K562 (cell line): ENCODE measurements around the gene EDEM2. TPM values are rescaled to one million over a fixed set of nuclear protein-coding genes. Genes with fewer than 3 reads are reported as not detected.

Experiments
- ATF1 ChIP-seq, 2 experiments: fragments of 450-650 bp in 1 of 2; IDR thresholded peaks; 2 replicates each; pipeline ENCODE4 v1.6.1; 2016; ENCODE audit warnings: missing compliant biosample characterization in 1 of 2, missing genetic modification characterization in 1 of 2
- DEAF1 ChIP-seq: fragments of 450-650 bp; formaldehyde crosslinking; IDR thresholded peaks from 2 replicates; pipeline ENCODE4 v1.4.0; 2020; ENCODE audit warnings: mild to moderate bottlenecking, moderate library complexity
- ELF1 ChIP-seq: fragments of 200-800 bp; sonication (Bioruptor generic); IDR thresholded peaks from 2 replicates; pipeline ENCODE4 v1.6.1; 2016; ENCODE audit warnings: missing genetic modification characterization, missing compliant biosample characterization
- NRF1 ChIP-seq, 2 experiments: fragments of 450-650 bp; IDR thresholded peaks in 1 of 2; conservative IDR thresholded peaks in 1 of 2; 2 replicates each; pipeline ENCODE4 v1.6.1; 2014; ENCODE audit warnings: mild to moderate bottlenecking in 2 of 2
- REST ChIP-seq, 2 experiments: fragments of 450-650 bp; formaldehyde crosslinking in 1 of 2; IDR thresholded peaks; 2 replicates each; pipeline versions ENCODE4 v1.4.0 to v1.6.1; 2014 to 2020; ENCODE audit warnings: mild to moderate bottlenecking in 2 of 2, borderline replicate concordance in 1 of 2, low read depth in 1 of 2
- SMAD3 ChIP-seq: fragments of 450-650 bp; formaldehyde crosslinking; conservative IDR thresholded peaks from 2 replicates; pipeline ENCODE4 v1.4.0; 2020; ENCODE audit warnings: mild to moderate bottlenecking
- SMARCA5 ChIP-seq: fragments of 450-650 bp; IDR thresholded peaks from 2 replicates; pipeline ENCODE4 v1.6.1; 2016
- SRF ChIP-seq, 2 experiments: fragments of 250-450, 450-650 bp in 1 of 2; sonication (Bioruptor Pico) in 1 of 2; sonication (generic) in 1 of 2; formaldehyde crosslinking; IDR thresholded peaks; 2 replicates each; pipeline versions ENCODE4 v1.5.0 to v1.5.1; 2020 to 2022; ENCODE audit warnings: mild to moderate bottlenecking in 1 of 2, missing genetic modification reagents in 1 of 2
- SRSF7 ChIP-seq: fragments of 200-400 bp; formaldehyde crosslinking; optimal IDR thresholded peaks from 2 replicates; pipeline ENCODE3; 2017; ENCODE audit warnings: mild to moderate bottlenecking, low read depth, low read length
- ZEB2 ChIP-seq: fragments of 450-650 bp; IDR thresholded peaks from 2 replicates; pipeline ENCODE4 v1.6.1; 2016
- ZNF12 ChIP-seq: sonication (generic); formaldehyde crosslinking; IDR thresholded peaks from 2 replicates; pipeline ENCODE4 v1.4.0; 2020; ENCODE audit warnings: mild to moderate bottlenecking, missing genetic modification reagents
- ZNF384 ChIP-seq: IDR thresholded peaks from 2 replicates; pipeline ENCODE4 v1.6.1; 2012; ENCODE audit warnings: low read depth, low read length, improper control_type of control experiment
- ZNF740 ChIP-seq, 3 experiments: fragments of 200-800 bp in 1 of 3; sonication (Bioruptor generic) in 1 of 3; sonication (generic) in 1 of 3; formaldehyde crosslinking in 1 of 3; IDR thresholded peaks; 2 replicates each; pipeline versions ENCODE4 v1.6.1 to v1.8.0; 2016 to 2022; ENCODE audit warnings: mild to moderate bottlenecking in 2 of 3, missing compliant biosample characterization in 2 of 3, missing genetic modification characterization in 2 of 3, missing genetic modification reagents in 1 of 3
- polyA plus RNA-seq, 8 experiments: library from polyadenylated mRNA; depleted of rRNA in 4 of 8; stranded (reverse) in 5 of 8; unstranded in 3 of 8; fragments of >200 nt; fragmentation: Nextera tagmentation in 2 of 8; fragmentation: Illumina TruSeq in 1 of 8; extraction: Ambion mirVana in 2 of 8; extraction: Trizol in 1 of 8; gene quantifications; 2 replicates each; pipeline versions ENCODE4 v1.2.1 to v1.2.3, GENCODE V29; 2011 to 2014; ENCODE audit warnings: inconsistent platforms in 1 of 8, missing spikeins in 1 of 8
- total RNA-seq, 7 experiments: library from RNA; depleted of rRNA in 6 of 7; stranded (reverse); fragments of >200 nt in 6 of 7; fragmentation: Illumina TruSeq in 2 of 7; extraction: Trizol in 2 of 7; gene quantifications; 2 replicates each; pipeline versions ENCODE4 v1.2.1 to v1.2.3, GENCODE V29; 2011 to 2021; ENCODE audit warnings: low replicate concordance in 1 of 7

Gene EDEM2
- total and polyA plus RNA-seq, 9 of the 15 experiments (the other 6 are each of a cell fraction or from before 2014, with no cell fraction given): 6.9 to 11.0 (median 9.7) TPM

- TF ChIP-seq REST (IDR thresholded peaks at IDR 0.05; ENCODE audit: borderline replicate concordance) (peak; percentile 48; the same call in 1 of the 2 replicates), REST (CRISPR knock-in tag; IDR thresholded peaks at IDR 0.05; ENCODE audit: low read depth) (no peak), SRF (CRISPR knock-in tag; IDR thresholded peaks at IDR 0.05) (peak in 1 of 2 experiments; percentile 16; a peak in 1 of 4 replicates), ELF1 (peak; percentile 100), ZEB2 (peak; percentile 77), SMAD3 (CRISPR knock-in tag) (no peak), ZNF12 (no peak), SRSF7 (no peak), ZNF740 (CRISPR knock-in tag; IDR thresholded peaks at IDR 0.05) (0 out of 2 replicates have a peak, but pooled peaks have one; percentile 63), ZNF740 (tag; IDR thresholded peaks at IDR 0.05) (no peak), ATF1 (CRISPR knock-in tag; IDR thresholded peaks at IDR 0.05) (no peak), ATF1 (tag; IDR thresholded peaks at IDR 0.05) (peak; percentile 87), ZNF384 (no peak), DEAF1 (CRISPR knock-in tag) (peak; percentile 59), NRF1 (conservative IDR thresholded peaks at IDR 0.05 in 1 of 2, IDR thresholded peaks at IDR 0.05 in 1 of 2) (peak; percentile 97 to 98), SMARCA5 (peak; percentile 59; the same call in 1 of the 2 replicates)
Observed at GRCh38 chr20:35146920-35147574, at the start of gene EDEM2 (continued).
